Heart right ventricle (tissue), 16 donors: Measurements from ENCODE around the gene OR9G1. TPM values are rescaled to one million over a fixed set of nuclear protein-coding genes. Genes with fewer than 3 reads are reported as not detected.

Source experiments
- ATAC-seq, 8 donors: fragments of 200-7000 bp; cut with Tn5 transposase; one replicate each; pipeline ENCODE4 v1.9.1; 2020; ENCODE audit warnings: mild to moderate bottlenecking in 8 of 8, moderate library complexity in 8 of 8, moderate number of reproducible peaks in 1 of 8
- DNase-seq, 2 donors: peaks; one replicate each; pipeline ENCODE4 v3.0.0-alpha.2; 2020
- H3K27ac ChIP-seq, 10 donors: fragments of 200-600 bp; sonication (generic) in 2 of 10; one replicate each; pipeline versions ENCODE4 v1.5.0 to v1.8.0; 2020 to 2022; ENCODE audit warnings: mild to moderate bottlenecking in 3 of 10
- H3K27me3 ChIP-seq, 7 donors: fragments of 200-600 bp; one replicate each; pipeline ENCODE4 v1.8.0; 2021 to 2022; ENCODE audit warnings: mild to moderate bottlenecking in 2 of 7
- H3K36me3 ChIP-seq, 9 donors: fragments of 200-600 bp; sonication (generic) in 1 of 9; one replicate each; pipeline versions ENCODE4 v1.5.0 to v1.8.0; 2020 to 2022; ENCODE audit warnings: mild to moderate bottlenecking in 2 of 9
- H3K4me1 ChIP-seq, 9 donors: fragments of 200-600 bp; sonication (generic) in 1 of 9; one replicate each; pipeline versions ENCODE4 v1.5.0 to v1.8.0; 2020 to 2022; ENCODE audit warnings: mild to moderate bottlenecking in 4 of 9
- H3K4me3 ChIP-seq, 10 donors: fragments of 200-600 bp; sonication (generic) in 2 of 10; one replicate each; pipeline versions ENCODE4 v1.5.0 to v1.8.0; 2020 to 2022; ENCODE audit warnings: mild to moderate bottlenecking in 7 of 10, moderate library complexity in 2 of 10
- H3K9me3 ChIP-seq, 11 donors: fragments of 200-600 bp in 10 of 11; sonication (generic) in 2 of 11; one replicate each; pipeline versions ENCODE4 v1.5.0 to v1.8.0; 2013 to 2022; ENCODE audit warnings: mild to moderate bottlenecking in 2 of 11, control low read depth in 1 of 11, moderate library complexity in 1 of 11
- WGBS, 2 donors: extraction: QIAGEN DNeasy Blood & Tissue Kit; methylation state at CpG; one replicate each; pipeline ENCODE4 v1.1.7; 2013; ENCODE audit warnings: inconsistent platforms in 1 of 2; 5-methylcytosine and 5-hydroxymethylcytosine counted together
- intact Hi-C, 10 donors: fragments of 100-400 bp; cut with DNase I; formaldehyde crosslinking; loops; one replicate each; pipeline versions ENCODE4 v1.11.1 to v1.14.2; 2022
- long read RNA-seq, 3 donors: library from polyadenylated mRNA; unstranded; transcript quantifications; one replicate each; pipeline ENCODE4 v2.0.0, GENCODE V29; 2020 to 2021
- polyA plus RNA-seq, 2 donors: library from polyadenylated mRNA; stranded (reverse); fragments of 200-250 nt; gene quantifications; one replicate each; pipeline ENCODE4 v1.2.3, GENCODE V29; 2013
- total RNA-seq, 10 donors: library from RNA; stranded (reverse); fragmentation: NEBNext Ultra II Directional in 3 of 10; extraction: Animal tissue kit (Norgen Biotek cat#: 25700) in 3 of 10; gene quantifications; one replicate each; pipeline versions ENCODE4 v1.2.1 to v1.2.4, GENCODE V29; 2021 to 2023
- TF ChIP-seq, protein P1 (sequence below), 9 donors: fragments of 200-600 bp; sonication (generic) in 2 of 9; IDR thresholded peaks; one replicate each; pipeline versions ENCODE4 v1.5.0 to v1.8.0; 2021 to 2022; ENCODE audit warnings: antibody characterized with exemption in 9 of 9, mild to moderate bottlenecking in 5 of 9, moderate library complexity in 1 of 9
- donor health status: Arrhythmogenic right ventricular cardiomyopathy.
- donor health status: ischemic (EF 13 %, LVEDD 7.1; RV severe dilation, severe dysfunction).
- donor health status: healthy with polysubstance abuse.
- donor health status: DM: no; HTN: yes; CAD: no.
- donor health status: DM: no; HTN: no; CAD: no.
- donor health status: ischemic (EF 25% LVEDD 6.9; RV normal size, moderate dysfunction).
- donor health status: ischemic (EF 25% LVEDD 5.7; RV mildly dilated, moderate dysfunction).
- donor health status: healthy.
- donor health status: DM: yes; HTN: yes; CAD: no.
- donor health status: Ischemic cardiomyopathy.
- donor health status: ischemic (EF 35%, LVEDD 5.7; RV mildly dilated, moderate dysfunction).
- donor health status: nonischemic (EF 11% LVEDD 7.7; RV severe dilation, severe dysfunction).
- donor health status: DM: yes; HTN: yes; CAD: no.
- donor health status: PGD.
- donor health status: ischemic (EF 29% LVEDD 5.4; RV normal size, mild dysfunction).
- donor health status: nonischemic (EF 23%, LVEDD 6.1; RV moderate dilation, normal function).

Gene OR9G1
- total RNA-seq (not detected), polyA plus RNA-seq (not detected)
- long read RNA-seq, donor 1: 0 reads
- long read RNA-seq, donor 2: 0 reads
- long read RNA-seq, donor 3: 0 reads

DNA sequence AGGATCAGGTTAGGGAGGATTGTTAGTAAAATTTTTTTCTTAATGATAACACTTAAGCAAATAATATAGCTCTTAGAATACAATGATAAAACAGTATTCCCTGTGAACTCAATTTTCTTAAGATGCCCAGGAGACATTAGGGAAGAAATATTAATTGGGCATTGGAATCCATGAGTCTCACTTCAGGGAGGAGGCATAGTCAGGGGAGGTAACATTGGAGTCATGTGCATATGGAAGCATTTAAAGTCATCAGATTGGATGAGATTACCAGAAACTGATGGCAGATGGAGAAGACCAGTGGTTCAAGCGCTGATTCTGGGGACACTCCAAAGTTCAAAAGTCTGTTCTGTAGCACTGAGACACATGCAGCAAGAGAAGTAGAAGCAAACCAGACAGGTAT lies at the start of gene OR9G1:
OR9G1 (plus strand) TSS at position 301 of the 400 bp plus-strand sequence. CDS start 1,293 bp downstream, outside the sequence.
- intact Hi-C loops: no loop called here
- 89 to 94% methylated on average over 1 of the region's 1 CpG for WGBS, 2 donors
- Histone ChIP-seq H3K9me3 (no peaks in the 10 kb centered on the region), H3K27me3 (no peaks in the 10 kb centered on the region), H3K27ac (no peak within 1 kb of the TSS), H3K36me3 (no peaks in the 10 kb centered on the region), H3K4me3 (no peak within 1 kb of the TSS), H3K4me1 (no peaks in the 10 kb centered on the region)
- ATAC-seq (no peak), DNase-seq (no peak)
- TF ChIP-seq, protein P1, sequence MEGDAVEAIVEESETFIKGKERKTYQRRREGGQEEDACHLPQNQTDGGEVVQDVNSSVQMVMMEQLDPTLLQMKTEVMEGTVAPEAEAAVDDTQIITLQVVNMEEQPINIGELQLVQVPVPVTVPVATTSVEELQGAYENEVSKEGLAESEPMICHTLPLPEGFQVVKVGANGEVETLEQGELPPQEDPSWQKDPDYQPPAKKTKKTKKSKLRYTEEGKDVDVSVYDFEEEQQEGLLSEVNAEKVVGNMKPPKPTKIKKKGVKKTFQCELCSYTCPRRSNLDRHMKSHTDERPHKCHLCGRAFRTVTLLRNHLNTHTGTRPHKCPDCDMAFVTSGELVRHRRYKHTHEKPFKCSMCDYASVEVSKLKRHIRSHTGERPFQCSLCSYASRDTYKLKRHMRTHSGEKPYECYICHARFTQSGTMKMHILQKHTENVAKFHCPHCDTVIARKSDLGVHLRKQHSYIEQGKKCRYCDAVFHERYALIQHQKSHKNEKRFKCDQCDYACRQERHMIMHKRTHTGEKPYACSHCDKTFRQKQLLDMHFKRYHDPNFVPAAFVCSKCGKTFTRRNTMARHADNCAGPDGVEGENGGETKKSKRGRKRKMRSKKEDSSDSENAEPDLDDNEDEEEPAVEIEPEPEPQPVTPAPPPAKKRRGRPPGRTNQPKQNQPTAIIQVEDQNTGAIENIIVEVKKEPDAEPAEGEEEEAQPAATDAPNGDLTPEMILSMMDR (IDR thresholded peaks at IDR 0.05): no peak

- 14 to 16% methylated on average over 3 of the region's 3 CpGs for WGBS, 2 donors
- peaks cover 0 to 13% (median 0%) of the 10 kb centered on the region in 11 donors for H3K9me3 ChIP-seq
- H3K27ac ChIP-seq: no peak overlapping the region
- no peak for DNase-seq
- H3K36me3 ChIP-seq: no peaks in the 10 kb centered on the region
- no peaks in the 10 kb centered on the region for H3K4me1 ChIP-seq
- TF ChIP-seq, protein P1 (IDR thresholded peaks at IDR 0.05): no peak
- no peak for ATAC-seq
- H3K27me3 ChIP-seq: no peaks in the 10 kb centered on the region
- intact Hi-C loops: no loop called here
- no peak overlapping the region for H3K4me3 ChIP-seq
These were observed 39.1 kb upstream of the OR9G1 start for GRCh38 chr11:56659755-56660154.

- Histone ChIP-seq H3K27ac (no peak within 1 kb of the TSS), H3K27me3 (no peaks in the 10 kb centered on the region), H3K9me3 (peaks cover 0 to 7% (median 0%) of the 10 kb centered on the region in 11 donors), H3K4me1 (no peaks in the 10 kb centered on the region), H3K36me3 (no peaks in the 10 kb centered on the region), H3K4me3 (no peak within 1 kb of the TSS)
- DNase-seq (no peak), ATAC-seq (no peak)
- TF ChIP-seq, protein P1 (IDR thresholded peaks at IDR 0.05): no peak
- intact Hi-C loops: no loop called here
- 68 to 69% methylated on average over 2 of the region's 2 CpGs for WGBS, 2 donors
These were observed 35.5 kb upstream of the OR9G1 start, which contains the start of gene OR5AR1 for GRCh38 chr11:56663386-56663785. OR5AR1 (plus strand) TSS chr11:56663686; CDS start chr11:56663686, 0 bp downstream.

GRCh38 chr11:56670984-56671383 lies 27.9 kb upstream of the OR9G1 start:
- WGBS, 2 donors: 77 to 83% methylated on average over 2 of the region's 2 CpGs
- Histone ChIP-seq H3K36me3 (no peaks in the 10 kb centered on the region), H3K4me3 (no peak overlapping the region), H3K4me1 (no peaks in the 10 kb centered on the region), H3K9me3 (peaks cover 0 to 3% (median 0%) of the 10 kb centered on the region in 11 donors), H3K27me3 (no peaks in the 10 kb centered on the region), H3K27ac (no peak overlapping the region)
- TF ChIP-seq, protein P1 (IDR thresholded peaks at IDR 0.05): no peak
- intact Hi-C loops: no loop called here
- ATAC-seq (no peak), DNase-seq (no peak)
